Calu3 (cell line): ENCODE data around the gene KRTAP10-5. TPM values are rescaled to one million over a fixed set of nuclear protein-coding genes. Genes with fewer than 3 reads are reported as not detected.
"Not testable (repeated sequence)": the region's sequence is repeated elsewhere in the genome, so short reads cannot be mapped to it uniquely, and the experiment has no call there.

Source experiments
- Bru-seq: library from RNA; stranded (reverse); fragments of 400-500 nt; gene quantifications from one replicate; lab custom pipeline; 2021; lab: Mats Ljungman, UMichigan
- BruChase-seq, 2 experiments: library from RNA; stranded (reverse); fragments of 400-500 nt; gene quantifications; one replicate each; lab custom pipeline; 2021; lab: Mats Ljungman, UMichigan
- BruUV-seq: library from RNA; stranded (reverse); fragments of 400-500 nt; replicated peaks from 2 replicates; lab custom pipeline; 2021; lab: Mats Ljungman, UMichigan
- CTCF ChIA-PET: fragments of 300-600 bp; sonication (Branson Sonifier 250); formaldehyde crosslinking; loops from one replicate; lab custom pipeline; 2022; ENCODE audit warnings: antibody characterized with exemption; lab: Charles Lee
- DNase-seq: peaks from one replicate; pipeline ENCODE4 v3.0.0; 2022
- H3K27ac Mint-ChIP-seq: one replicate; pipeline ENCODE4 v1.8.0; 2022; ENCODE audit warnings: mixed read lengths; ENCODE audit not compliant: unreplicated experiment
- H3K27me3 Mint-ChIP-seq: one replicate; pipeline ENCODE4 v1.8.0; 2022; ENCODE audit warnings: mixed read lengths; ENCODE audit not compliant: unreplicated experiment
- H3K36me3 Mint-ChIP-seq: one replicate; pipeline ENCODE4 v1.8.0; 2022; ENCODE audit warnings: mild to moderate bottlenecking, moderate library complexity, mixed read lengths; ENCODE audit not compliant: insufficient read depth, unreplicated experiment
- H3K4me1 Mint-ChIP-seq: one replicate; pipeline ENCODE4 v1.8.0; 2022; ENCODE audit warnings: mild to moderate bottlenecking, low read depth, mixed read lengths; ENCODE audit not compliant: unreplicated experiment
- H3K4me3 Mint-ChIP-seq: one replicate; pipeline ENCODE4 v1.8.0; 2022; ENCODE audit warnings: mild to moderate bottlenecking, low read depth, moderate library complexity, mixed read lengths; ENCODE audit not compliant: unreplicated experiment
- H3K9me3 Mint-ChIP-seq: one replicate; pipeline ENCODE4 v1.8.0; 2022; ENCODE audit warnings: low read depth, mixed read lengths; ENCODE audit not compliant: unreplicated experiment
- CTCF ChIP-seq: fragments of 200-600 bp; IDR thresholded peaks from one replicate; pipeline ENCODE4 v1.8.0; 2022; ENCODE audit warnings: antibody characterized with exemption; ENCODE audit not compliant: unreplicated experiment
- intact Hi-C: fragments of 100-400 bp; cut with micrococcal nuclease; formaldehyde crosslinking; loops from one replicate; pipeline ENCODE4 v1.10.0; 2022; ENCODE audit not compliant: unreplicated experiment
- long read RNA-seq: library from polyadenylated mRNA; stranded (forward); transcript quantifications from one replicate; pipeline ENCODE4 v2.0.0, GENCODE V29; 2022
- total RNA-seq: library from RNA; stranded (reverse); gene quantifications from 2 replicates; pipeline ENCODE4 v1.2.3, GENCODE V29; 2022

Gene KRTAP10-5
- not detected in 2 replicates for total RNA-seq
- Bru-seq, nascent RNA: not detected
- BruChase-seq, experiment 1, labeled RNA remaining after a 6-hour chase: not detected
- not detected for BruChase-seq, experiment 2, labeled RNA remaining after a 2-hour chase
- long read RNA-seq: 0 reads

GRCh38 chr21:44580231-44580821 is at the start of gene KRTAP10-5:
TSS of gene KRTAP10-5 (minus strand) at chr21:44580604. CDS start at chr21:44580578, 26 bp downstream.
- peak; percentile 39 for DNase-seq
- H3K27ac Mint-ChIP-seq, intact Hi-C loops, H3K36me3 Mint-ChIP-seq, H3K4me1 Mint-ChIP-seq, BruUV-seq: not testable (repeated sequence)
- H3K4me3 Mint-ChIP-seq: peak within 1 kb of the TSS; percentile 54
- peaks cover 11% of the 10 kb centered on the region for H3K9me3 Mint-ChIP-seq
- peaks cover 71% of the 10 kb centered on the region for H3K27me3 Mint-ChIP-seq
- CTCF ChIA-PET: interaction anchor here (0.7 to 0.9 kb wide), 3 partner anchors 69 to 202 kb away, joined by 3 to 12 read pairs (median 5); no protein-coding TSS in a partner anchor

GRCh38 chr21:44628707-44629391 is 48.4 kb upstream of the KRTAP10-5 start:
- no peak for TF ChIP-seq CTCF
- CTCF ChIA-PET: interaction anchor here (1.1 kb wide), 1 partner anchor 16 kb away, joined by 3 read pairs; no protein-coding TSS in a partner anchor
- no peak overlapping the region for H3K4me3 Mint-ChIP-seq
- intact Hi-C loops: no loop called here
- no peak overlapping the region for H3K27ac Mint-ChIP-seq
- H3K4me1 Mint-ChIP-seq: no peaks in the 10 kb centered on the region
- H3K27me3 Mint-ChIP-seq: peaks cover 72% of the 10 kb centered on the region
- peaks cover 21% of the 10 kb centered on the region for H3K9me3 Mint-ChIP-seq
- BruUV-seq: no TSS peak
- DNase-seq: no peak
- no peaks in the 10 kb centered on the region for H3K36me3 Mint-ChIP-seq

GRCh38 chr21:44627831-44628233 is 47.4 kb upstream of the KRTAP10-5 start:
- DNase-seq, BruUV-seq, intact Hi-C loops, H3K4me1 Mint-ChIP-seq, H3K36me3 Mint-ChIP-seq, H3K27ac Mint-ChIP-seq, CTCF ChIA-PET, H3K4me3 Mint-ChIP-seq: not testable (repeated sequence)
- Mint-ChIP-seq H3K27me3 (peaks cover 71% of the 10 kb centered on the region), H3K9me3 (peaks cover 25% of the 10 kb centered on the region)

- BruUV-seq, intact Hi-C loops, H3K36me3 Mint-ChIP-seq, H3K4me1 Mint-ChIP-seq, H3K27ac Mint-ChIP-seq, H3K4me3 Mint-ChIP-seq, DNase-seq: not testable (repeated sequence)
- CTCF ChIA-PET: interaction anchor here (0.7 kb wide), 1 partner anchor 317 kb away, joined by 3 read pairs; no protein-coding TSS in a partner anchor
- Mint-ChIP-seq H3K27me3 (peaks cover 68% of the 10 kb centered on the region), H3K9me3 (peaks cover 28% of the 10 kb centered on the region)
Observed at GRCh38 chr21:44627181-44627822, 46.9 kb upstream of the KRTAP10-5 start.

GRCh38 chr21:44626673-44627143 is 46.3 kb upstream of the KRTAP10-5 start, which contains the start of gene KRTAP10-9:
TSS of gene KRTAP10-9 (plus strand) at chr21:44627093. CDS start at chr21:44627172, 79 bp downstream.
- BruUV-seq: no TSS peak
- Mint-ChIP-seq H3K4me3 (no peak within 1 kb of the TSS), H3K9me3 (peaks cover 26% of the 10 kb centered on the region), H3K27me3 (peaks cover 62% of the 10 kb centered on the region), H3K27ac (no peak within 1 kb of the TSS), H3K4me1 (no peaks in the 10 kb centered on the region), H3K36me3 (no peaks in the 10 kb centered on the region)
- intact Hi-C loops: no loop called here
- CTCF ChIA-PET: interaction anchor here (0.7 kb wide), 1 partner anchor 317 kb away, joined by 3 read pairs; no protein-coding TSS in a partner anchor
- TF ChIP-seq CTCF: no peak
- DNase-seq: no peak
